GM12878 (cell line): Measurements from ENCODE around the gene CDHR2. TPM values are rescaled to one million over a fixed set of nuclear protein-coding genes. Genes with fewer than 3 reads are reported as not detected.

Experiments used
- CTCF ChIP-seq, 3 experiments: IDR thresholded peaks in 2 of 3; conservative IDR thresholded peaks in 1 of 3; 2 replicates each; pipeline ENCODE4 v1.5.1; 2011; ENCODE audit warnings: low read depth in 3 of 3, low read length in 3 of 3, mild to moderate bottlenecking in 3 of 3, control low read depth in 2 of 3, moderate library complexity in 2 of 3, inconsistent platforms in 1 of 3, mixed read lengths in 1 of 3; ENCODE audit not compliant: control insufficient read depth in 2 of 3, insufficient read depth in 1 of 3; ENCODE audit errors: extremely low read depth in 1 of 3
- MAX ChIP-seq: IDR thresholded peaks from 2 replicates; pipeline ENCODE4 v1.6.1; 2012; ENCODE audit warnings: low read depth, low read length, improper control_type of control experiment
- MXI1 ChIP-seq: fragments of 150-350 bp; IDR thresholded peaks from 2 replicates; pipeline ENCODE4 v1.6.1; 2011; ENCODE audit warnings: low read depth, mild to moderate bottlenecking, inconsistent platforms, low read length, improper control_type of control experiment
- NKRF ChIP-seq: fragments of 450-650 bp; conservative IDR thresholded peaks from 2 replicates; pipeline ENCODE4 v1.6.1; 2017; ENCODE audit warnings: mild to moderate bottlenecking, moderate library complexity
- POLR2AphosphoS2 ChIP-seq: IDR thresholded peaks from 2 replicates; pipeline ENCODE4 v1.6.1; 2011; ENCODE audit warnings: low read depth, mild to moderate bottlenecking, low read length, improper control_type of control experiment, moderate library complexity
- SMAD5 ChIP-seq: IDR thresholded peaks from 2 replicates; pipeline ENCODE4 v1.6.1; 2016; ENCODE audit warnings: antibody characterized with exemption, low read depth
- SMARCA5 ChIP-seq: fragments of 450-650 bp; IDR thresholded peaks from 2 replicates; pipeline ENCODE4 v1.6.1; 2017; ENCODE audit warnings: mild to moderate bottlenecking
- SPI1 ChIP-seq: IDR thresholded peaks from 2 replicates; pipeline ENCODE4 v1.6.1; 2011; ENCODE audit warnings: low read depth, mild to moderate bottlenecking, low read length, moderate library complexity, borderline replicate concordance; ENCODE audit not compliant: insufficient read depth
- STAT3 ChIP-seq: IDR thresholded peaks from 2 replicates; pipeline ENCODE4 v1.6.1; 2011; ENCODE audit warnings: low read depth, low read length, improper control_type of control experiment
- ZZZ3 ChIP-seq: IDR thresholded peaks from 2 replicates; pipeline ENCODE4 v1.6.1; 2011; ENCODE audit warnings: low read depth; ENCODE audit not compliant: control insufficient read depth, insufficient read length
- polyA plus RNA-seq, 11 experiments: library from polyadenylated mRNA; depleted of rRNA in 4 of 11; unstranded in 6 of 11; stranded (reverse) in 5 of 11; fragments of >200 nt; fragmentation: Nextera tagmentation in 4 of 11; fragmentation: Illumina TruSeq in 1 of 11; extraction: Ambion mirVana in 4 of 11; extraction: Trizol in 1 of 11; gene quantifications; 1 replicate in 1 of 11; 2 replicates in 10 of 11; pipeline versions ENCODE4 v1.2.1 to v1.2.3, GENCODE V29; 2011 to 2016; ENCODE audit warnings: inconsistent platforms in 2 of 11, missing spikeins in 2 of 11, low read depth in 1 of 11
- total RNA-seq, 4 experiments: library from RNA; depleted of rRNA in 3 of 4; stranded (reverse); fragments of >200 nt in 3 of 4; fragmentation: Illumina TruSeq in 1 of 4; extraction: Trizol in 1 of 4; gene quantifications; 2 replicates each; pipeline versions ENCODE4 v1.2.1 to v1.2.3, GENCODE V29; 2013 to 2021
- TF ChIP-seq, protein P1 (sequence below): fragments of 450-650 bp; IDR thresholded peaks from 2 replicates; pipeline ENCODE4 v1.6.1; 2016; ENCODE audit warnings: mild to moderate bottlenecking
- TF ChIP-seq, protein P2 (sequence below): IDR thresholded peaks from 2 replicates; pipeline ENCODE4 v1.6.1; 2012; ENCODE audit warnings: low read length, inconsistent platforms

The CDHR2 gene
- total and polyA plus RNA-seq, 10 of the 15 experiments (the other 5 are each of a cell fraction or from before 2014, with no cell fraction given): 0.03 to 0.46 (median 0.06) TPM; not detected in 5

DNA sequence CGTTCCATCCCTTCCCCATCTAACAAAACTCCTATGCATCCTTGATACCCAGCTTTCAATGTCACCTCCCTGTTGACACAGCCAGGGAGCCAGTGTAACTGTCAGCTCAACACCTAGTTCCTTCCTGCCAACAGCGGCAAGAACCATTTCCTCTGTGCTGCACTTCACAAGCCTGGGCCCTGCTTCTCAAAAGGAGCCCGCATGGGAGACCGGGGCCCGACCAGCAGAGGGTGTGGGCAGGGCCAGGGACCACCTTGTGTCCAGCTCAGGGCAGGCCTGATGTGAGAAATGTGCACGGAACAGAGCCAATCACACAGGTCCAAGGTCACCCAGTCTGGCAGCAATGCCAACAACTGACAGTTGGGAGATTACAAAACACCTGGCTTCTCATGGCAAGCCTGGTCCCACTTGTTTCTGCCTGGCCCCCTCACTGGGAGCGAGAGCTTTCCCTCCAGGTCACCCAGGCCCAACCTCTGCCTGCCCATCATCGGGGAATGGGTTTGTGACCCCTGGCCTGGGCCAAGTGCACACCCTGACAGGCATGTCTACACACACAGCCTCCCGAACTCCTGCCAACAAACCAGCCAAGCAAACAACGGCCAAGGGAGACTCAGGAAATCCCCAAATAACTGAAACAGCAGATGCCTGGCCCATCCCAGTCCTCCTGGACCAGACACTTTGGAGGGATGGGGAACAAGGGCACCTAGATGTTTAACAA lies 15.1 kb upstream of the CDHR2 start (continued):
- TF ChIP-seq POLR2AphosphoS2: no peak
- no peak for TF ChIP-seq MAX
- TF ChIP-seq ZZZ3: no peak
- TF ChIP-seq, protein P1, sequence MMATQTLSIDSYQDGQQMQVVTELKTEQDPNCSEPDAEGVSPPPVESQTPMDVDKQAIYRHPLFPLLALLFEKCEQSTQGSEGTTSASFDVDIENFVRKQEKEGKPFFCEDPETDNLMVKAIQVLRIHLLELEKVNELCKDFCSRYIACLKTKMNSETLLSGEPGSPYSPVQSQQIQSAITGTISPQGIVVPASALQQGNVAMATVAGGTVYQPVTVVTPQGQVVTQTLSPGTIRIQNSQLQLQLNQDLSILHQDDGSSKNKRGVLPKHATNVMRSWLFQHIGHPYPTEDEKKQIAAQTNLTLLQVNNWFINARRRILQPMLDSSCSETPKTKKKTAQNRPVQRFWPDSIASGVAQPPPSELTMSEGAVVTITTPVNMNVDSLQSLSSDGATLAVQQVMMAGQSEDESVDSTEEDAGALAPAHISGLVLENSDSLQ: peak; percentile 7; the same call in 1 of the 2 replicates
- peak; percentile 40; the same call in 1 of the 2 replicates for TF ChIP-seq SPI1
- no peak for TF ChIP-seq STAT3
- TF ChIP-seq SMARCA5: no peak
- TF ChIP-seq NKRF: 0 out of 2 replicates have a peak, but pooled peaks have one; percentile 37
- no peak for TF ChIP-seq SMAD5
- TF ChIP-seq, protein P2, sequence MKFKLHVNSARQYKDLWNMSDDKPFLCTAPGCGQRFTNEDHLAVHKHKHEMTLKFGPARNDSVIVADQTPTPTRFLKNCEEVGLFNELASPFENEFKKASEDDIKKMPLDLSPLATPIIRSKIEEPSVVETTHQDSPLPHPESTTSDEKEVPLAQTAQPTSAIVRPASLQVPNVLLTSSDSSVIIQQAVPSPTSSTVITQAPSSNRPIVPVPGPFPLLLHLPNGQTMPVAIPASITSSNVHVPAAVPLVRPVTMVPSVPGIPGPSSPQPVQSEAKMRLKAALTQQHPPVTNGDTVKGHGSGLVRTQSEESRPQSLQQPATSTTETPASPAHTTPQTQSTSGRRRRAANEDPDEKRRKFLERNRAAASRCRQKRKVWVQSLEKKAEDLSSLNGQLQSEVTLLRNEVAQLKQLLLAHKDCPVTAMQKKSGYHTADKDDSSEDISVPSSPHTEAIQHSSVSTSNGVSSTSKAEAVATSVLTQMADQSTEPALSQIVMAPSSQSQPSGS: no peak
- TF ChIP-seq MXI1: 0 out of 2 replicates have a peak, but pooled peaks have one; percentile 51
- no peak for TF ChIP-seq CTCF (IDR thresholded peaks at IDR 0.05 in 2 of 3, conservative IDR thresholded peaks at IDR 0.05 in 1 of 3; ENCODE audit: control insufficient read depth in 2 of 3, extremely low read depth in 1 of 3, insufficient read depth in 1 of 3, low read depth in 3 of 3, low read length in 3 of 3)
- TF ChIP-seq, all 136 proteins: peak for 6
